SU-DHL-6 (cell line): ENCODE results near the gene FBLN5.

Experiments used
- CTCF ChIP-seq: fragments of 200-600 bp; sonication (generic); IDR thresholded peaks from one replicate; pipeline ENCODE4 v1.5.1; 2017; ENCODE audit warnings: antibody characterized with exemption, mild to moderate bottlenecking, low read length, moderate library complexity; ENCODE audit not compliant: insufficient read depth, poor library complexity, severe bottlenecking
- EZH2phosphoT487 ChIP-seq: fragments of 200-600 bp; sonication (generic), shearing (Covaris generic); conservative IDR thresholded peaks from 2 replicates; pipeline ENCODE4 v1.6.1; 2018; ENCODE audit warnings: mild to moderate bottlenecking, antibody characterized with exemption, low read length, moderate library complexity, mixed read lengths

- TF ChIP-seq CTCF (no peak), EZH2phosphoT487 (no peak)
Measured at GRCh38 chr14:91870001-91870400, 77.5 kb downstream of the FBLN5 start.
